GM23338 (cell line): ENCODE measurements around the gene FBXW7. TPM values are rescaled to one million over a fixed set of nuclear protein-coding genes. Genes with fewer than 3 reads are reported as not detected.

Experiments
- ATAC-seq: fragments of 200-7000 bp; cut with Tn5 transposase; 3 replicates; pipeline ENCODE4 v1.9.1; 2020
- DNase-seq: peaks from one replicate; pipeline ENCODE4 v3.0.0-alpha.2; 2015; ENCODE audit warnings: low spot score
- H2AFZ ChIP-seq: fragments of 200-600 bp; sonication (generic); 2 replicates; pipeline ENCODE4 v1.8.0; 2016; ENCODE audit warnings: antibody characterized with exemption, mild to moderate bottlenecking, moderate library complexity
- H3F3A ChIP-seq: fragments of 200-600 bp; sonication (generic); replicated peaks from 2 replicates; pipeline ENCODE4 v1.8.0; 2017; ENCODE audit warnings: antibody characterized with exemption, mixed run types, low read depth
- H3K27ac ChIP-seq: fragments of 200-600 bp; sonication (generic); 2 replicates; pipeline ENCODE4 v1.6.1; 2016; ENCODE audit warnings: low read depth
- H3K27me3 ChIP-seq: fragments of 200-600 bp; sonication (generic); 2 replicates; pipeline ENCODE4 v1.8.0; 2016; ENCODE audit warnings: mild to moderate bottlenecking, mixed run types, moderate library complexity; ENCODE audit not compliant: insufficient read depth
- H3K36me3 ChIP-seq: fragments of 200-600 bp; sonication (generic); 2 replicates; pipeline ENCODE4 v1.8.0; 2016; ENCODE audit warnings: mild to moderate bottlenecking; ENCODE audit not compliant: insufficient read depth
- H3K4me1 ChIP-seq: fragments of 200-600 bp; sonication (generic); 2 replicates; pipeline ENCODE4 v1.8.0; 2016; ENCODE audit warnings: mild to moderate bottlenecking, moderate library complexity; ENCODE audit not compliant: insufficient read depth
- H3K4me2 ChIP-seq: fragments of 200-600 bp; sonication (generic); 2 replicates; pipeline ENCODE4 v1.7.1; 2017; ENCODE audit warnings: mixed run types
- H3K4me3 ChIP-seq: fragments of 200-600 bp; sonication (generic); 2 replicates; pipeline ENCODE4 v1.6.1; 2016; ENCODE audit warnings: mixed run types
- H3K79me2 ChIP-seq: fragments of 200-600 bp; sonication (generic); replicated peaks from 2 replicates; pipeline ENCODE4 v1.8.0; 2017; ENCODE audit warnings: mild to moderate bottlenecking; ENCODE audit not compliant: insufficient read depth
- H3K9me2 ChIP-seq: fragments of 200-600 bp; sonication (generic); 2 replicates; pipeline ENCODE4 v1.8.0; 2017; ENCODE audit not compliant: insufficient read depth
- H4K20me1 ChIP-seq: fragments of 200-600 bp; sonication (generic); replicated peaks from 2 replicates; pipeline ENCODE4 v1.8.0; 2017; ENCODE audit warnings: mild to moderate bottlenecking; ENCODE audit not compliant: insufficient read depth
- H3K27ac Mint-ChIP-seq: 2 replicates; pipeline ENCODE4 v1.8.0; 2020; ENCODE audit warnings: inconsistent platforms, mild to moderate bottlenecking, moderate library complexity, mixed read lengths
- H3K27me3 Mint-ChIP-seq: 3 replicates; pipeline ENCODE4 v1.8.0; 2022; ENCODE audit warnings: low read depth, mild to moderate bottlenecking, moderate library complexity, mixed read lengths, inconsistent platforms; ENCODE audit not compliant: insufficient read depth, poor library complexity
- H3K36me3 Mint-ChIP-seq: 3 replicates; pipeline ENCODE4 v1.8.0; 2021; ENCODE audit warnings: low read depth, mild to moderate bottlenecking, inconsistent platforms, moderate library complexity, mixed read lengths
- H3K4me1 Mint-ChIP-seq: 3 replicates; pipeline ENCODE4 v1.8.0; 2020; ENCODE audit warnings: mild to moderate bottlenecking, inconsistent platforms, mixed read lengths
- H3K4me3 Mint-ChIP-seq: 3 replicates; pipeline ENCODE4 v1.8.0; 2021; ENCODE audit warnings: moderate library complexity, mild to moderate bottlenecking, inconsistent platforms, mixed read lengths
- H3K9me3 Mint-ChIP-seq: 3 replicates; pipeline ENCODE4 v1.8.0; 2020; ENCODE audit warnings: moderate library complexity, mild to moderate bottlenecking, inconsistent platforms, mixed read lengths
- CREB1 ChIP-seq: fragments of 250-450 bp; sonication (Bioruptor Pico); IDR thresholded peaks from 2 replicates; pipeline ENCODE4 v1.5.0; 2020; ENCODE audit warnings: low read depth, mild to moderate bottlenecking, moderate library complexity
- CTCF ChIP-seq, 2 experiments: fragments of 200-600 bp in 1 of 2; sonication (generic) in 1 of 2; conservative IDR thresholded peaks; 2 replicates each; pipeline versions ENCODE4 v1.5.1 to v1.6.1; 2016 to 2017; ENCODE audit warnings: antibody characterized with exemption in 2 of 2, low read depth in 2 of 2, mild to moderate bottlenecking in 2 of 2, moderate library complexity in 1 of 2
- ETS1 ChIP-seq: IDR thresholded peaks from 2 replicates; pipeline ENCODE4 v1.6.1; 2016; ENCODE audit warnings: antibody characterized with exemption
- EZH2 ChIP-seq: fragments of 200-600 bp; sonication (generic); IDR thresholded peaks from one replicate; pipeline ENCODE4 v1.8.0; 2017; ENCODE audit warnings: antibody characterized with exemption, mild to moderate bottlenecking, low read depth; ENCODE audit not compliant: unreplicated experiment
- EZH2phosphoT487 ChIP-seq: fragments of 200-600 bp; sonication (generic); IDR thresholded peaks from one replicate; pipeline ENCODE4 v1.8.1; 2018; ENCODE audit warnings: antibody characterized with exemption; ENCODE audit not compliant: unreplicated experiment
- JUNB ChIP-seq: IDR thresholded peaks from one replicate; pipeline ENCODE4 v1.6.1; 2016; ENCODE audit warnings: antibody characterized with exemption; ENCODE audit not compliant: unreplicated experiment
- NANOG ChIP-seq: IDR thresholded peaks from 2 replicates; pipeline ENCODE4 v1.6.1; 2016; ENCODE audit warnings: antibody characterized with exemption, borderline replicate concordance
- POLR2AphosphoS5 ChIP-seq: IDR thresholded peaks from 2 replicates; pipeline ENCODE4 v1.6.1; 2016; ENCODE audit warnings: antibody characterized with exemption, low read depth
- STAT1 ChIP-seq: IDR thresholded peaks from one replicate; pipeline ENCODE4 v1.6.1; 2016; ENCODE audit warnings: antibody characterized with exemption; ENCODE audit not compliant: unreplicated experiment
- ZNF114 ChIP-seq: fragments of 250-450 bp; sonication (Bioruptor Pico); IDR thresholded peaks from 2 replicates; pipeline ENCODE4 v1.5.0; 2020; ENCODE audit warnings: mild to moderate bottlenecking, moderate library complexity
- ZNF331 ChIP-seq: fragments of 250-450 bp; sonication (Bioruptor Pico); IDR thresholded peaks from 2 replicates; pipeline ENCODE4 v1.5.0; 2020; ENCODE audit warnings: low read depth, mild to moderate bottlenecking, moderate library complexity
- ZNF462 ChIP-seq: fragments of 250-450 bp; sonication (Bioruptor Pico); IDR thresholded peaks from 2 replicates; pipeline ENCODE4 v1.5.0; 2020; ENCODE audit warnings: mild to moderate bottlenecking, moderate library complexity
- polyA plus RNA-seq: library from polyadenylated mRNA; unstranded; fragments of >200 nt; fragmentation: Nextera tagmentation; extraction: Ambion mirVana; gene quantifications from 2 replicates; pipeline ENCODE4 v1.2.1, GENCODE V29; 2016
- total RNA-seq: library from RNA; depleted of rRNA; stranded (reverse); fragments of >200 nt; shearing (Covaris generic); gene quantifications from 2 replicates; pipeline ENCODE4 v1.2.3, GENCODE V29; 2014

The FBXW7 gene
- total and polyA plus RNA-seq, 2 experiments from 2014 or later, result 25.8 to 34.7 TPM

- no peaks in the 10 kb centered on the region for H3K9me2 ChIP-seq
- ATAC-seq, result no peak
- no peak overlapping the region for H3K27ac ChIP-seq
- no peaks in the 10 kb centered on the region; the same call in 1 of the 2 replicates for H4K20me1 ChIP-seq
- H3K27ac Mint-ChIP-seq, result no peak overlapping the region
- H3K9me3 Mint-ChIP-seq, result no peaks in the 10 kb centered on the region
- H3K36me3 Mint-ChIP-seq, result no peaks in the 10 kb centered on the region
- H3K4me3 Mint-ChIP-seq, result no peak overlapping the region
- TF ChIP-seq EZH2phosphoT487 (no peak), STAT1 (no peak), EZH2 (no peak), POLR2AphosphoS5 (no peak), NANOG (no peak)
- no peaks in the 10 kb centered on the region for H3F3A ChIP-seq
- no peaks in the 10 kb centered on the region for H3K27me3 ChIP-seq
- H2AFZ ChIP-seq, result no peak overlapping the region
- no peak overlapping the region for H3K4me2 ChIP-seq
- H3K36me3 ChIP-seq, result no peaks in the 10 kb centered on the region
- no peak overlapping the region for H3K4me3 ChIP-seq
- DNase-seq, result no peak
- peaks cover 1% of the 10 kb centered on the region for H3K27me3 Mint-ChIP-seq
- peaks cover 30% of the 10 kb centered on the region for H3K4me1 ChIP-seq
- peaks cover 47% of the 10 kb centered on the region for H3K79me2 ChIP-seq
- peaks cover 42% of the 10 kb centered on the region for H3K4me1 Mint-ChIP-seq
These were observed 105.4 kb downstream of the FBXW7 start for GRCh38 chr4:152430507-152430906.

- no peak for DNase-seq
- peaks cover 3% of the 10 kb centered on the region for H3K27me3 Mint-ChIP-seq
- H3K36me3 Mint-ChIP-seq, result no peaks in the 10 kb centered on the region
- no peaks in the 10 kb centered on the region for H3K9me2 ChIP-seq
- peaks cover 42% of the 10 kb centered on the region for H3K4me1 Mint-ChIP-seq
- H3K9me3 Mint-ChIP-seq, result no peaks in the 10 kb centered on the region
- peaks cover 30% of the 10 kb centered on the region for H3K4me1 ChIP-seq
- no peak overlapping the region for H3K4me2 ChIP-seq
- H3K27ac ChIP-seq, result no peak overlapping the region
- no peaks in the 10 kb centered on the region for H3K36me3 ChIP-seq
- H3K27ac Mint-ChIP-seq, result no peak overlapping the region
- no peaks in the 10 kb centered on the region for H3F3A ChIP-seq
- no peaks in the 10 kb centered on the region for H3K27me3 ChIP-seq
- H3K4me3 ChIP-seq, result no peak overlapping the region
- no peak for ATAC-seq
- no peaks in the 10 kb centered on the region; the same call in 1 of the 2 replicates for H4K20me1 ChIP-seq
- H2AFZ ChIP-seq, result no peak overlapping the region
- peaks cover 52% of the 10 kb centered on the region for H3K79me2 ChIP-seq
- H3K4me3 Mint-ChIP-seq, result no peak overlapping the region
- no peak for TF ChIP-seq POLR2AphosphoS5
- TF ChIP-seq EZH2, result no peak
- no peak for TF ChIP-seq NANOG
- TF ChIP-seq STAT1, result no peak
- TF ChIP-seq ZNF331 (CRISPR knock-in tag), result no peak
- no peak for TF ChIP-seq JUNB
- no peak for TF ChIP-seq CTCF (conservative IDR thresholded peaks at IDR 0.05; ENCODE audit: low read depth in 2 of 2)
- TF ChIP-seq ZNF114 (CRISPR knock-in tag), result no peak
- TF ChIP-seq ZNF462 (CRISPR knock-in tag), result no peak
- TF ChIP-seq CREB1 (CRISPR knock-in tag), result no peak
- no peak for TF ChIP-seq EZH2phosphoT487
- TF ChIP-seq ETS1, result no peak
These were observed 107.9 kb downstream of the FBXW7 start for GRCh38 chr4:152427981-152428380.
